ENCODE data around the gene NPIPA1.
"Not testable (repeated sequence)": the region's sequence is repeated elsewhere in the genome, so short reads cannot be mapped to it uniquely, and the experiment has no call there.

NPIPA1 gene

DNA sequence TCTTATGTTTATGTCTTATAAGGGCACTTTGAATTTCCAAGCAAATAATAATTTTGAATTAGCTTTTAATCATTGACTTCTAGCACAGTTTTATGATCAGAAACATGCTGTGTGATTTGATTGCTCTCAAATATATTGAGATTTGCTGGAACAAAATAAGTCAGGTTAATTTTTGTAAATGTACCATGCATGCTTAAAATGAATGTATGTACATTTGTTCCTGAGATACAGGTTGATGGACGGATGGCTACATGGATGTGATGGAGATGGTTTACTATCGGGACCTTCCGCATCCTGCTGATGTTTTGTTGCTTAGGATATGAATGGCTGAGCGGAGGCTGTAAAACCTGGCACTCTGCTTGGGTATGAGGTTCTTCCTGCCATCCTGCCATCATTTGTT is at the start of gene NPIPA1:
NPIPA1 (plus strand) TSS at position 301 of the 400 bp plus-strand sequence; CDS start at position 301, 0 bp downstream.
- DNase-seq = not testable (repeated sequence)

DNA sequence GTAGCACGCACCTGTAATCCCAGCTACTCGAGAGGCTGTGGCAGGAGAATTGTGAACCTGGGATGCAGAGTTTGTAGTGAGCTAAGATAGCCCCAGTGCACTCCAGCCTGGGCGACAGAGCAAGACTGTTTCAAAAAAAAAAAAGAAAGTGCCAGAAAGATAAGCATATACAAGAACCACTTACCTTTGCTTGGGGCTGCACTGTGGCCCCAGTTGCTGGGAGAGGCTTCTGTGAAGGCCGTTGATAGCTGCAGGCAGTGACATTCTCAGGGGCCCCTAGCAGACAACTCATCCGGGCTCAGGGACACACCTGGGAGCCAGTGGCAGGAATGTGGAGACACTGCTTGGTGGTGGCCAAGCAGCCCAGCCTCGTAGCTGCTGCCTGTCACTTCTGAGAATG is 45.1 kb upstream of the NPIPA1 start:
- not testable (repeated sequence) for DNase-seq

DNA sequence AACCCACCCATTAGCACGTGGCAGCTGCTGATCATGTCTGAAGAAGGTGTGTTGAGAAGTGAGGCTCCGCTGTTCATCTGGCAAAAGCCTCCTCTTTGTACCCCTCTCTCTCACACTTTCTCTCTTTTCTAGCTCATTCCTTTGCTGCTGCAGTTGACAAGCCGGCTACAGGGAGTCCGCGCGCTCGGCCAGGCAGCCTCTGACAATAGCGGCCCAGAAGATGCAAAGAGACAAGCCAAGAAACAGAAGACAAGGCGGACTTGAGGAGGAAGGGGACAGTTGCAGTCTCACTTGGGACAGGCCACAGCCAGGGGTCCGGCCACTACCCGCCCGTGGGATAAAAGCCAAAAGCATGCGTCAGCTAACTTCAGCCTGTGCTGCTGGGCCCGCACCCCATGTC is 41.9 kb upstream of the NPIPA1 start:
- not testable (repeated sequence) for DNase-seq

DNA sequence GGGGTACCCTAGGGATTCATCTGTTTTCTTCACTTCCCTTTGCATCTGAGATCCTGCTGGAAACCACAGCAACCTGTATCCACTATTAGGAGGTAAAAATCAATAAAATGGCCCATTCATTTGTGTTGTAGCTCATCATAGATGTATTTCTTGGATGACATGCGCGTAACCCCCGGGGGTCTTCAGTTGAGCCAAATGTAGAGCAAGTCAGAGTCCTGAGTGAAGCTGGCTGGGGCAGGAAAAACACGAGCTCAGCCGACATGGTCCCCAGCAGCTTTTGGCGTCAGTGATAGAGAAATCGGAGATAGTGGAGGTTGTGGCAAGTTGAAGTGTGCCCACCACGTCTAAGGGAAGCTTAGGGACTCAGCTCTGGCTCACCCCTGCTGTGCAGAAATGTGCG is 41.2 kb upstream of the NPIPA1 start:
- not testable (repeated sequence) for DNase-seq

DNA sequence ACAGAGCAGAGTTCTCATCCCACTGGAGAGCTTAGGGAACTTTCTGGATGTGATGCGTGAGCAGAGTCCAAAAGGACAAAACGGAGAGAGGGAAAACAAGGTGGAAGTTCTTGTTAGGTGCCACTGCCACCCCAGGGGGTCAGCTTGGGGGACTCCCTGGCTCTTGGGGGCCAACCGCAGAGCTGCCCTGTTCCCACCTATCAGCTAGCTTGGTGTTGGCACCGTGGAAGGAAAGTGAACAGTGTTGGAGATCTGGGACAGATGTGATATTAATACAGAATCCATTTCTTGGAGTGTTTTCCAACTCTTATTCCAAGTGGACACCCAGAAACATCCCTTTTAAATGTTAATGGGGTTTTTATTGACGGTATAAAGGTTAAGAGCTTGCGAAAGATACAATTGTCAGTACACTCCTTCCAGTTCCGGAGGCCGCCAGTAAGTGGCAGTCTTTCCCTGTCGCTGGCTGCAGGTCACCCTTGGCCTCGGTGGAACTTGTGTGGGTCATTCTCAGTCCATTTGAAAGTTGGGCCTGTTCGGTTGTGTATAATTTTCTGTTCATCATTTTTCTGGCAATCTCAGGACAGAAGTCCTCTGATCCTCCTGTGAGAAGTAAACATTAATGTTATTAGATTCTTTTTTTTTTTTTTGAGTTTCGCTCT is 40.1 kb upstream of the NPIPA1 start:
- not testable (repeated sequence) for DNase-seq

DNA sequence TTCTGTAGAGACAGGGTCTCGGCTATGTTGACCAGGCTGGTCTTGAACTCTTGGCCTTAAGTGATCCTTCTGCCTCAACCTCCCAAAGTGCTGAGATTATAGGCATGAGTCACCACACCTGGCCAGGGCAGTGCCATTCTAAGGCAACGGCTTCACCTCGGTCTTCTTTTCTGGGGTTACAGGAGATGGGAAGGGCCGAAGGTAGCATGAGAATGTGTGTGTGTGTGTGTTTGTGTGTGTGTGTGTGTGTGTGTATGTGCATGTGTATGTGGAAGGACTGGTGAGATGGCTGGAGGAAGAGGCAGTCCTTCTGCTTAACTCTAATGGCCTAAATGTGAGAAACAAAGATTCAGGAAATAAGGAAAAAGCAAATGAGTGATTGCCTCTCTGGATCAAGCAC is 39.1 kb upstream of the NPIPA1 start:
- not testable (repeated sequence) for DNase-seq

DNA sequence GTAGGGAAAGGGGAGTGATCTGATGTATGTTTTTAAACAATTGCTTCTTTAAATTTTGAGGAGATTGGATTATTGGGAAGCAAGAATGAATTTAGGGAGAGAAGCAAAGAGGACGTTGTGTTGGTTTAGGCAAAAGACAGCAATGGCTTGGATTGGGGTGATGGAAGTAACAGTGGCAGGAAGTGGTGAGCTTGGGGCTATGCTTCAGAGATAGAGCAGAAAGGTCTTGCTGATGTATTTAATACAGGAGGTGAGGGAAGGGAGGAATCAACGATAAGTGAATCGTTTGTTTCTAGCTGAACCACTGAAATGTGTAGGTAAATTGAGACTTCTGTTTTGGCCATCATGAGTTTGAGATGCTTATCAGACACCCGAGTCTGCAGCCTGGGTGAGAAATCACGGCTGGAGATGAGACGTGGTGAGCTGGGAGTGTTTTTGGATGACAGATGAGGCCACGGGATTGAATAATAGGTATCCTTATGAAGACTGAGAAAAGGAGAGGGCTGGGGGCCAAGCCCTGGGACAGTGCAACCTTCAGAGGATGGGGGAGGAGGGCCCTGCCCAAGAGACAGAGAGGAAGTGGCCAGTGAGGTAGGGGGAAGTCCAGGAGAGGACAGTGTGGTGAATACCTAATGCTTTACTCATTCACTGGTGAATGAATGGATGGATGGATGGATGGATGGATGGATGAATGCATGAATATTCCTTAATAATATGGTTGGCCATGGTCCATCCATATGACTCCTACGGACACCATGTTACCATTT is 33.9 kb upstream of the NPIPA1 start:
- not testable (repeated sequence) for DNase-seq

DNA sequence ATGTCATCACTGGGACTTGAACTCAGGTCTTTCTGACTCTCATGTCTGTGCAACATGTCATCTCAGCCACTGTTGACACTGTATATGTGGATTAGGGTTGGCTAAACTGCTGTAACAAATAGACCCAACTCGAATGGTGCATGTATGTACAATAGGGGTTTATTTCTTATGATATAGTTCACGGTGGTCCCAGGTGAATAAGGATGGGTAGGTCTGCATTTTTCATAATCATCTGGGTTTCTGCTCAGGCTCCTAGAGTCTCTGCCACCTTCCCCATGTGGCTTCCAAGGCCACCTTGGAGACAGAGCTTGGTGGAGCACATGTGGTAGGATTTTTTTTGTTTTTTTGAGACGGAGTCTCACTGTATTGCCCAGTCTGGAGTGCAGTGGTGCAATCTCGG is 27.5 kb upstream of the NPIPA1 start:
- not testable (repeated sequence) for DNase-seq

DNA sequence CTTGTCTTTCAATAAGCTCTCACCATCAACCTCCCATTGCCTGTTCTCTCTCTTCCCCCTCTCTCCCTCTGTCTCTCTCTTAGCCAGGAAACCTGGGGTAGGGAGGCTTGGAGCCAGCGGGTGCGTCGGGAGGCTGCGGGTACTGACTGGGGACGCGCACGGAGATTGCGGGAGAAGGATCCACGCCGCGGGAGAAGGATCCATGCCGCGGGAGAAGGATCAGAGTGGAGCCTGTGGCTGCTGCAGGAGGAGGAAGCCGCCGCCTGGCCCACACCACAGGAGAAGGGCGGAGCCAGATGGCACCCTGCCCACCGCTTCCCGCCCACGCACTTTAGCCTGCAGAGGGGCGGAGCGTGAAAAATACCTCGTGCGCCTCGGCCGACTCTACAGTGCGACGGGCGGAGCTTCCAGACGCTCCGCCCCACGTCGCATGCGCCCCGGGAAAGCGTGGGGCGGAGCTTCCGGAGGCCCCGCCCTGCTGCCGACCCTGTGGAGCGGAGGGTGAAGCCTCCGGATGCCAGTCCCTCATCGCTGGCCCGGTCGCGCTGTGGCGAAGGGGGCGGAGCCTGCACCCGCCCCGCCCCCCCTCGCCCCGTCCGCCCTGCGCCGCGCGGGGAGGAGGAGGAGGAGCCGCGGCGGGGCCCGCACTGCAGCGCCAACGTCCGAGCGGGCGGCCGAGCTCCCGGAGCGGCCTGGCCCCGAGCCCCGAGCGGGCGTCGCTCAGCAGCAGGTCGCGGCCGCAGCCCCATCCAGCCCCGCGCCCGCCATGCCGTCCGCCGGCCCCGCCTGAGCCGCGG is 26.2 kb upstream of the NPIPA1 start:
- not testable (repeated sequence) for DNase-seq

DNA sequence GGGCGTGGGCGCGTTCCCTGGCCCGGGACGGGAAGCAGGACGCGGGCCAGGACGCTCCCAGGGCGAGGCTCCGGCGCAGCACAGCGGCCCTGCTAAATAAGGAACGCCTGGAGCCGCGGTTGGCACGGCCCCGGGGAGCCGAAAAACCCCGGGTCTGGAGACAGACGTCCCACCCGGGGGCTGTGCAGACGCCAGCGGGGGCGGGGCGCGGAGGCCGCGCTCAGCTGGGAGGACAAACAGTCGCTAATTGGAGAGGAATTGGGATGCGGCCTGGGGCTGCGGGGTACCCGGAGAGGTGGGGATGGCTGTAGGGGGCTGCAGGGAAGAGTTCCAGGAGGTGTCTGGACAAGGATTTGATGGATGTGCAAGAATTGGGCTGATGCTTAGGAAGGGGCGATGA is 25.3 kb upstream of the NPIPA1 start:
- DNase-seq = not testable (repeated sequence)

DNA sequence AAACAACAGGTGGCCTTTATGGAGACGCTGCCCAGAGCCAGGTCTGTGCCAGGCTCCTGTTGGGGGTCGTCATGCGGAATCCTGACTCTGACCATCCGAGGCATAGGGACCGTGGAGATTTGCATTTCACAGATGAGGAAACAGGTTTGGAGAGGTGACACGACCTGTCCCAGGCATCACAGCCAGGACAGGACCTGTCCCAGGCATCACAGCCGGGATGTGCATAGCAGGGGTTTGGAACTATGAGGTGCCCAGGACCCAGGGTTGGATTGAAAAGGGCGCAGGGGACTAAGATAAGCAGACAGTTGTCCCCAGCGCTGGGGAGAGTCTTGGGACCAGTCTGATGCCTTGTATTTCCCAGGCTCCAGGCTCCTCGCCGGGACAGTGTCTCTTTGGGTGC is 24.7 kb upstream of the NPIPA1 start:
- not testable (repeated sequence) for DNase-seq

DNA sequence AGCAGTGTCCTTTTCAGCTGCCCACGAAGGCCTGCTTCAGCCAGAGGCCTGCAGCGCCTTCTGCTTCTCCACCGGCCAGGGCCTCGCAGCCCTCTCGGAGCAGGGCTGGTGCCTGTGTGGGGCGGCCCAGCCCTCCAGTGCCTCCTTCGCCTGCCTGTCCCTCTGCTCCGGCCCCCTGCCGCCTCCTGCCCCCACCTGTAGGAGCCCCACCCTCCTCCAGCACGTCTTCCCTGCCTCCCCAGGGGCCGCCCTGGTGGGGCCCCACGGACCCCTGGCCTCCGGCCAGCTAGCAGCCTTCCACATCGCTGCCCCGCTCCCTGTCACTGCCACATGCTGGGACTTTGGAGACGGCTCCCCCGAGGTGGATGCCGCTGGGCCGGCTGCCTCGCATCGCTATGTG is 18.7 kb upstream of the NPIPA1 start:
- DNase-seq = not testable (repeated sequence)

DNA sequence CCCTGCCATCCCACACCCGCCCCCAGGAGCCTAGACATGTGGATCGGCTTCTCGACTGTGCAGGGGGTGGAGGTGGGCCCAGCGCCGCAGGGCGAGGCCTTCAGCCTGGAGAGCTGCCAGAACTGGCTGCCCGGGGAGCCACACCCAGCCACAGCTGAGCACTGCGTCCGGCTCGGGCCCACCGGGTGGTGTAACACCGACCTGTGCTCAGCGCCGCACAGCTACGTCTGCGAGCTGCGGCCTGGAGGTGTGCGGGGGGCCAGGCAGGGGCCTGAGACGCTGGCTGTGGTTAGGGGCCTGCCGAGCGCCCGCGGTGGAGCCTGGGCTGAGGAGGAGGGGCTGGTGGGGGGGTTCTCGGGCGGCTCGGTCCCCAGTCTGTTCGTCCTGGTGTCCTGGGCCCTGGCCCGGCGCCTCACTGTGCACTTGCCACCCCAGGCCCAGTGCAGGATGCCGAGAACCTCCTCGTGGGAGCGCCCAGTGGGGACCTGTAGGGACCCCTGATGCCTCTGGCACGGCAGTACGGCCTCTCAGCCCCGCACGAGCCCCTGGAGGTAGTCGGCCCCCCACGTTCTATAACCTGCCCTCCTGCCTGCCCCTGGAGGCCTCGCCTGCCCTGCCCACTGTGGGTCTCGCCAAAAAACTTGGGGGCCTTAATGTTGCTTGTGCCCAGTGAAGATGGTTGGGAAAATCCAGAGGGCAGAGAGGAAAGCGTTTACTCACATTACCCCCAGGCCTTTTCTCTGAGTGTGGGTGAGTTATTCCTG is 17.2 kb upstream of the NPIPA1 start:
- not testable (repeated sequence) for DNase-seq

DNA sequence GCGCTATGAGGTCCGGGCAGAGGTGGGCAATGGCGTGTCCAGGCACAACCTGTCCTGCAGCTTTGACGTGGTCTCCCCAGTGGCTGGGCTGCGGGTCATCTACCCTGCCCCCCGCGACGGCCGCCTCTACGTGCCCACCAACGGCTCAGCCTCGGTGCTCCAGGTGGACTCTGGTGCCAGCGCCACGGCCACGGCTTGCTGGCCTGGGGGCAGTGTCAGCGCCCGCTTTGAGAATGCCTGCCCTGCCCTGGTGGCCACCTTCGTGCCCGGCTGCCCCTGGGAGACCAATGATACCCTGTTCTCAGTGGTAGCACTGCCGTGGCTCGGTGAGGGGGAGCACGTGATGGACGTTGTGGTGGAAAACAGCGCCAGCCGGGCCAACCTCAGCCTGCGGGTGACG is 15.0 kb upstream of the NPIPA1 start:
- DNase-seq = not testable (repeated sequence)

DNA sequence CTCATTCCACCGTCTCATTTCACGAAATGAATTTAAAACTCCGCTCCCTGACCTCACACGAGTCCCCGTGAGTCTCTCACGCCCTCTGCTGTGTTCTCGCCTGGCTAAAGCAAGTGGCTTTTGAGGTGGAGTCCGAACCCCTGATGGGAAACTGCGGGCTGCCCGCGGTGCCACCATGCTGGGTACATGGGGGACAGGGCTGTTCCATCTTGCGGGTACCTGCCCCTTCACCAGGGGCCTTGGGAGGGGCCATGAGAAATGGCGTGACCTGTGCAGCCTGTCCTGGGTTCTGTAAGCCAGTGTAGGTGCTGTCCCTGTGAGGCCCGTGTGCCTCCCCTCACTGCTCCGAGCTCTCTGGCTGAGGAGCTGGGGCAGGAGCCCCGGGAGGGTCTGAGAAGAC is 14.3 kb upstream of the NPIPA1 start:
- not testable (repeated sequence) for DNase-seq

DNA sequence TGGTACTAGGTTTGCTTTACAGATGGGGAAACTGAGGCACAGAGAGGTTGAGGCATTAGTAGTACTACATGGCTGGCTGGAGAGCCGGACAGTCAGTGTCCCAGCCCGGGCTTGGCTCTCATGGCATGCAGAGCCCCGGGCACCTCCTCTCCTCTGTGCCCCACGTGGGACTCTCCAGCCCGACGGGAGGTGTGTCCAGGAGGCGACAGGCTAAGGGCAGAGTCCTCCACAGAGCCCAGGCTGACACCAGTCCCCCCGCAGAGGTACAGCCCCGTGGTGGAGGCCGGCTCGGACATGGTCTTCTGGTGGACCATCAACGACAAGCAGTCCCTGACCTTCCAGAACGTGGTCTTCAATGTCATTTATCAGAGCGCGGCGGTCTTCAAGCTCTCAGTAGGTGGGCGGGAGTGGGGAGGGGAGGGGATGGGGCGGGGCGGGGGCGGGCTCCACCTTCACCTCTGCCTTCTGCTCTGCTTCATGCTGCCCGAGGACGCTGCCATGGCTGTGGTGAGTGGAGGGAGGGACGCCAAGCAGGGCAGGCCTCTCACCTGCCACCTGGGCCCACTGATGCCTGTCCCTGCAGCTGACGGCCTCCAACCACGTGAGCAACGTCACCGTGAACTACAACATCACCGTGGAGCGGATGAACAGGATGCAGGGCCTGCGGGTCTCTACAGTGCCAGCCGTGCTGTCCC is 13.7 kb upstream of the NPIPA1 start:
- DNase-seq = not testable (repeated sequence)

DNA sequence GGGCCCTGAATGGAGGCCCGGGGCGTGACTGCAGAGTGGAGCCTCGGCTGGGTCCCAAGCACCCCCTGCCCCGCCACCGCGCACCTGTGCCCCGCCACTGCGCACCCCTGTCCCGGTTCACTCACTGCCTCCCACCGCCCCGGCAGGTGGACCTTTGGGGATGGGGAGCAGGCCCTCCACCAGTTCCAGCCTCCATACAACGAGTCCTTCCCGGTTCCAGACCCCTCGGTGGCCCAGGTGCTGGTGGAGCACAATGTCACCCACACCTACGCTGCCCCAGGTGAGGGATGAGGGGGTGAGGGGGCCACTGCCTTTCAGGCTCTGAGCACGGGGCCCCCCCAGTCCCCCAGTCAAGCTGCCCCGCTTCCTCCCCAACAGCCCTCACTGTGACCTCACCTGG is 12.9 kb upstream of the NPIPA1 start:
- not testable (repeated sequence) for DNase-seq

DNA sequence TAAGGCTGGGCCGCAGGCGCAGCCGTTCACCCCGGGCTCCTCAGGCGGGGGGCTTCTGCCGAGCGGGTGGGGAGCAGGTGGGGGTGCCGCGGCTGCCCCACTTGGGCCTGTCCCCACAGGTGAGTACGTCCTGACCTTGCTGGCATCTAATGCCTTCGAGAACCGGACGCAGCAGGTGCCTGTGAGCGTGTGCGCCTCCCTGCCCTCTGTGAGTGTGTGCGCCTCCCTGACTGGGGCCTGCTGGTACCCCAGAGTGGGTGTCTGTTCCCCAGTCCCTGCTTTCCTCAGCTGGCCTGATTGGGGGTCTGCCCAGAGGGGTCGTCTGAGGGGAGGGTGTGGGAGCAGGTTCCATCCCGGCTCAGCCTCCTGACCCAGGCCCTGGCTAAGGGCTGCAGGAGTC is 12.3 kb upstream of the NPIPA1 start:
- not testable (repeated sequence) for DNase-seq

DNA sequence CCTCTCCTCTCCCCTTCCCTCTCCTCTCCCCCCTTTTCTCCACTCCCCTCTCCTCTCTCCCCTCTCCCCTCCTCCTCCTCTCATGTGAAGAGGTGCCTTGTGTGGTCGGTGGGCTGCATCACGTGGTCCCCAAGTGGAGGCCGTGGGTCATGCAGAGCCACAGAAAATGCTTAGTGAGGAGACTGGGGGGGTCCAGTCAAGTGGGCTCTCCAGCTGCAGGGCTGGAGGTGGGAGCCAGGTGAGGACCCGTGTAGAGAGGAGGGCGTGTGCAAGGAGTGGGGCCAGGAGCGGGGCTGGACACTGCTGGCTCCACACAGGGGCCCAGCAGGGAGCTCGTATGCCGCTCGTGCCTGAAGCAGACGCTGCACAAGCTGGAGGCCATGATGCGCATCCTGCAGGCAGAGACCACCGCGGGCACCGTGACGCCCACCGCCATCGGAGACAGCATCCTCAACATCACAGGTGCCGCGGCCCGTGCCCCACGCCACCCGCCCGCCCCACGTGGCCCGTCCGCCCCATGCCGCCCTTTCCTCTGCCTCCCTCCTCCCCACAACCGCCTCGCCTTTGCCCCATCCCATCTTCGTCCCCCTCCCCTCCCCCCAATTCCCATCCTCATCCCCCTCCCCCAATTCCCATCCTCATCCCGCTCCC is 9.1 kb upstream of the NPIPA1 start:
- not testable (repeated sequence) for DNase-seq

DNA sequence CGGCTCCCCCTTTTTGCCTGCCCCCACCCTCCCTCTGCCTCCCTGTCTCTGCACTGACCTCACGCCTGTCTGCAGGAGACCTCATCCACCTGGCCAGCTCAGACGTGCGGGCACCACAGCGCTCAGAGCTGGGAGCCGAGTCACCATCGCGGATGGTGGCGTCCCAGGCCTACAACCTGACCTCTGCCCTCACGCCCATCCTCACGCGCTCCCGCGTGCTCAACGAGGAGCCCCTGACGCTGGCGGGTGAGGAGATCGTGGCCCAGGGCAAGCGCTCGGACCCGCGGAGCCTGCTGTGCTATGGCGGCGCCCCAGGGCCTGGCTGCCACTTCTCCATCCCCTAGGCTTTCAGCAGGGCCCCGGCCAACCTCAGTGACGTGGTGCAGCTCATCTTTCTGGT is 8.1 kb upstream of the NPIPA1 start:
- not testable (repeated sequence) for DNase-seq

DNA sequence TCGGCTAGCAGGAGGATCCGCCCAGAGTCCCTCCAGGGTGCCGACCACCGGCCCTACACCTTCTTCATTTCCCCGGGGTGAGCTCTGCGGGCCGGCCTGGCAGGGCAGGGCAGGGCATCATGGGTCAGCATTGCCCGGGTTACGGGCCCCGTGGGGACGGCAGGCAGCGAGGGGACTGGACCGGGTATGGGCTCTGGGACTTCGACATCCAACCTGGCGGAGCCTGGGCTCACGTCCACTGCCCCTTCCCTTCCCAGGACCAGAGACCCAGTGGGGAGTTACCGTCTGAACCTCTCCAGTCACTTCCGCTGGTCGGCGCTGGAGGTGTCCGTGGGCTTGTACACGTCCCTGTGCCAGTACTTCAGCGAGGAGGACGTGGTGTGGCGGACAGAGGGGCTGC is 7.0 kb upstream of the NPIPA1 start:
- DNase-seq = not testable (repeated sequence)

All from SW 1271 (cell line).